ENCODE data around the gene TEKT2.

The TEKT2 gene

DNA sequence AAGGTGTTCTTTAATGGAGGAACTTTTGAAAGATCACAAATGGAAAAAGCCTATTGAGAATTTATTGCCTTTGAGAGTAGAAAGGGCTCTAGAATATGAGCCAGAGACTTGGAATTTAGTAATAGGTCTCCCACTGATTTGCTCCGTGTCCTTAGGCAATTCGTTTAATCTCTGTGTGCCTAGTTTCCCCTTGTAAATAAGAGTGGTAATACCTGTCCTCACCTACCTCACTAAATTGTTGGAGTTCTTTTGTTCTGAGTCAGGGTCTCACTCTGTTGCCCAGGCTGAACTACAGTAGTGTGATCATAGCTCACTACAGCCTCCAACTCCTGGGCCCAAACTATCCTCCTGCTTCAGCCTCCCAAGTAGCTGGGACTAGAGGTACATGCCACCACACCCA, 15.0 kb upstream of the TEKT2 start:
- Histone ChIP-seq H3K36me3 (ENCODE audit: control insufficient read depth in 2 of 2, insufficient read depth in 1 of 2, low read length in 2 of 2) (no peaks in the 10 kb centered on the region), H3K4me1 (ENCODE audit: control insufficient read depth, insufficient read depth, low read length) (no peaks in the 10 kb centered on the region), H3K27ac (ENCODE audit: extremely low read depth, low read depth, low read length) (no peak overlapping the region), H3K4me3 (ENCODE audit: low read depth, low read length) (no peak overlapping the region), H3K9me3 (ENCODE audit: control insufficient read depth, insufficient read depth, low read depth, low read length) (no peaks in the 10 kb centered on the region)
- ChIA-PET CTCF (interaction anchor here (0.8 to 1.2 kb wide), 2 partner anchors 10 to 11 kb away, joined by 3 to 4 read pairs; no protein-coding TSS in a partner anchor), POLR2A (no interaction called here)
- TF ChIP-seq, protein P1, sequence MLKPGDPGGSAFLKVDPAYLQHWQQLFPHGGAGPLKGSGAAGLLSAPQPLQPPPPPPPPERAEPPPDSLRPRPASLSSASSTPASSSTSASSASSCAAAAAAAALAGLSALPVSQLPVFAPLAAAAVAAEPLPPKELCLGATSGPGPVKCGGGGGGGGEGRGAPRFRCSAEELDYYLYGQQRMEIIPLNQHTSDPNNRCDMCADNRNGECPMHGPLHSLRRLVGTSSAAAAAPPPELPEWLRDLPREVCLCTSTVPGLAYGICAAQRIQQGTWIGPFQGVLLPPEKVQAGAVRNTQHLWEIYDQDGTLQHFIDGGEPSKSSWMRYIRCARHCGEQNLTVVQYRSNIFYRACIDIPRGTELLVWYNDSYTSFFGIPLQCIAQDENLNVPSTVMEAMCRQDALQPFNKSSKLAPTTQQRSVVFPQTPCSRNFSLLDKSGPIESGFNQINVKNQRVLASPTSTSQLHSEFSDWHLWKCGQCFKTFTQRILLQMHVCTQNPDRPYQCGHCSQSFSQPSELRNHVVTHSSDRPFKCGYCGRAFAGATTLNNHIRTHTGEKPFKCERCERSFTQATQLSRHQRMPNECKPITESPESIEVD (tag by site-specific recombination; IDR thresholded peaks at IDR 0.05): no peak
- TF ChIP-seq ZNF169 (tag by site-specific recombination; IDR thresholded peaks at IDR 0.05) (no peak), ZNF558 (tag by site-specific recombination; IDR thresholded peaks at IDR 0.05) (no peak), ZBTB20 (tag by site-specific recombination; IDR thresholded peaks at IDR 0.05) (no peak), ZNF121 (tag by site-specific recombination; IDR thresholded peaks at IDR 0.05) (no peak), ZNF548 (tag by site-specific recombination; IDR thresholded peaks at IDR 0.05) (no peak), SALL2 (tag by site-specific recombination; IDR thresholded peaks at IDR 0.05; ENCODE audit: borderline replicate concordance) (no peak), ZNF114 (tag by site-specific recombination; IDR thresholded peaks at IDR 0.05) (no peak), ZNF843 (tag by site-specific recombination; IDR thresholded peaks at IDR 0.05) (no peak), ZNF48 (tag by site-specific recombination; IDR thresholded peaks at IDR 0.05) (no peak), ZNF175 (tag by site-specific recombination; IDR thresholded peaks at IDR 0.05) (no peak), WT1 (tag by site-specific recombination; IDR thresholded peaks at IDR 0.05) (no peak), ZNF473 (tag by site-specific recombination; IDR thresholded peaks at IDR 0.05) (no peak), ZNF248 (tag by site-specific recombination; IDR thresholded peaks at IDR 0.05) (no peak), ZBTB7A (tag by site-specific recombination; IDR thresholded peaks at IDR 0.05; ENCODE audit: low read depth) (no peak), ZNF146 (tag by site-specific recombination; IDR thresholded peaks at IDR 0.05) (no peak), ZBTB17 (tag by site-specific recombination; IDR thresholded peaks at IDR 0.05) (no peak)
- TF ChIP-seq, protein P2, sequence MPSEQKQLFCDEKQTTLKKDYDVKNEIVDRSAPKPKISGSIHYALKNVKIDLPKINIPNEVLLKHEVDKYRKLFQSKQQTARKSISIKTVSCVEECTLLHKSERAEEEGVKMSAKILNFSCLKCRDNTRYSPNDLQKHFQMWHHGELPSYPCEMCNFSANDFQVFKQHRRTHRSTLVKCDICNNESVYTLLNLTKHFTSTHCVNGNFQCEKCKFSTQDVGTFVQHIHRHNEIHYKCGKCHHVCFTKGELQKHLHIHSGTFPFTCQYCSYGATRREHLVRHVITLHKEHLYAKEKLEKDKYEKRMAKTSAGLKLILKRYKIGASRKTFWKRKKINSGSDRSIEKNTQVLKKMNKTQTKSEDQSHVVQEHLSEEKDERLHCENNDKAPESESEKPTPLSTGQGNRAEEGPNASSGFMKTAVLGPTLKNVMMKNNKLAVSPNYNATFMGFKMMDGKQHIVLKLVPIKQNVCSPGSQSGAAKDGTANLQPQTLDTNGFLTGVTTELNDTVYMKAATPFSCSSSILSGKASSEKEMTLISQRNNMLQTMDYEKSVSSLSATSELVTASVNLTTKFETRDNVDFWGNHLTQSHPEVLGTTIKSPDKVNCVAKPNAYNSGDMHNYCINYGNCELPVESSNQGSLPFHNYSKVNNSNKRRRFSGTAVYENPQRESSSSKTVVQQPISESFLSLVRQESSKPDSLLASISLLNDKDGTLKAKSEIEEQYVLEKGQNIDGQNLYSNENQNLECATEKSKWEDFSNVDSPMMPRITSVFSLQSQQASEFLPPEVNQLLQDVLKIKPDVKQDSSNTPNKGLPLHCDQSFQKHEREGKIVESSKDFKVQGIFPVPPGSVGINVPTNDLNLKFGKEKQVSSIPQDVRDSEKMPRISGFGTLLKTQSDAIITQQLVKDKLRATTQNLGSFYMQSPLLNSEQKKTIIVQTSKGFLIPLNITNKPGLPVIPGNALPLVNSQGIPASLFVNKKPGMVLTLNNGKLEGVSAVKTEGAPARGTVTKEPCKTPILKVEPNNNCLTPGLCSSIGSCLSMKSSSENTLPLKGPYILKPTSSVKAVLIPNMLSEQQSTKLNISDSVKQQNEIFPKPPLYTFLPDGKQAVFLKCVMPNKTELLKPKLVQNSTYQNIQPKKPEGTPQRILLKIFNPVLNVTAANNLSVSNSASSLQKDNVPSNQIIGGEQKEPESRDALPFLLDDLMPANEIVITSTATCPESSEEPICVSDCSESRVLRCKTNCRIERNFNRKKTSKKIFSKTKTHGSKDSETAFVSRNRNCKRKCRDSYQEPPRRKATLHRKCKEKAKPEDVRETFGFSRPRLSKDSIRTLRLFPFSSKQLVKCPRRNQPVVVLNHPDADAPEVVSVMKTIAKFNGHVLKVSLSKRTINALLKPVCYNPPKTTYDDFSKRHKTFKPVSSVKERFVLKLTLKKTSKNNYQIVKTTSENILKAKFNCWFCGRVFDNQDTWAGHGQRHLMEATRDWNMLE (tag by site-specific recombination; conservative IDR thresholded peaks at IDR 0.05; ENCODE audit: low read depth): no peak
- TF ChIP-seq, protein P3, sequence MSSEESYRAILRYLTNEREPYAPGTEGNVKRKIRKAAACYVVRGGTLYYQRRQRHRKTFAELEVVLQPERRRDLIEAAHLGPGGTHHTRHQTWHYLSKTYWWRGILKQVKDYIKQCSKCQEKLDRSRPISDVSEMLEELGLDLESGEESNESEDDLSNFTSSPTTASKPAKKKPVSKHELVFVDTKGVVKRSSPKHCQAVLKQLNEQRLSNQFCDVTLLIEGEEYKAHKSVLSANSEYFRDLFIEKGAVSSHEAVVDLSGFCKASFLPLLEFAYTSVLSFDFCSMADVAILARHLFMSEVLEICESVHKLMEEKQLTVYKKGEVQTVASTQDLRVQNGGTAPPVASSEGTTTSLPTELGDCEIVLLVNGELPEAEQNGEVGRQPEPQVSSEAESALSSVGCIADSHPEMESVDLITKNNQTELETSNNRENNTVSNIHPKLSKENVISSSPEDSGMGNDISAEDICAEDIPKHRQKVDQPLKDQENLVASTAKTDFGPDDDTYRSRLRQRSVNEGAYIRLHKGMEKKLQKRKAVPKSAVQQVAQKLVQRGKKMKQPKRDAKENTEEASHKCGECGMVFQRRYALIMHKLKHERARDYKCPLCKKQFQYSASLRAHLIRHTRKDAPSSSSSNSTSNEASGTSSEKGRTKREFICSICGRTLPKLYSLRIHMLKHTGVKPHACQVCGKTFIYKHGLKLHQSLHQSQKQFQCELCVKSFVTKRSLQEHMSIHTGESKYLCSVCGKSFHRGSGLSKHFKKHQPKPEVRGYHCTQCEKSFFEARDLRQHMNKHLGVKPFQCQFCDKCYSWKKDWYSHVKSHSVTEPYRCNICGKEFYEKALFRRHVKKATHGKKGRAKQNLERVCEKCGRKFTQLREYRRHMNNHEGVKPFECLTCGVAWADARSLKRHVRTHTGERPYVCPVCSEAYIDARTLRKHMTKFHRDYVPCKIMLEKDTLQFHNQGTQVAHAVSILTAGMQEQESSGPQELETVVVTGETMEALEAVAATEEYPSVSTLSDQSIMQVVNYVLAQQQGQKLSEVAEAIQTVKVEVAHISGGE (tag by site-specific recombination; conservative IDR thresholded peaks at IDR 0.05; ENCODE audit: low read depth): no peak
- TF ChIP-seq, protein P4, sequence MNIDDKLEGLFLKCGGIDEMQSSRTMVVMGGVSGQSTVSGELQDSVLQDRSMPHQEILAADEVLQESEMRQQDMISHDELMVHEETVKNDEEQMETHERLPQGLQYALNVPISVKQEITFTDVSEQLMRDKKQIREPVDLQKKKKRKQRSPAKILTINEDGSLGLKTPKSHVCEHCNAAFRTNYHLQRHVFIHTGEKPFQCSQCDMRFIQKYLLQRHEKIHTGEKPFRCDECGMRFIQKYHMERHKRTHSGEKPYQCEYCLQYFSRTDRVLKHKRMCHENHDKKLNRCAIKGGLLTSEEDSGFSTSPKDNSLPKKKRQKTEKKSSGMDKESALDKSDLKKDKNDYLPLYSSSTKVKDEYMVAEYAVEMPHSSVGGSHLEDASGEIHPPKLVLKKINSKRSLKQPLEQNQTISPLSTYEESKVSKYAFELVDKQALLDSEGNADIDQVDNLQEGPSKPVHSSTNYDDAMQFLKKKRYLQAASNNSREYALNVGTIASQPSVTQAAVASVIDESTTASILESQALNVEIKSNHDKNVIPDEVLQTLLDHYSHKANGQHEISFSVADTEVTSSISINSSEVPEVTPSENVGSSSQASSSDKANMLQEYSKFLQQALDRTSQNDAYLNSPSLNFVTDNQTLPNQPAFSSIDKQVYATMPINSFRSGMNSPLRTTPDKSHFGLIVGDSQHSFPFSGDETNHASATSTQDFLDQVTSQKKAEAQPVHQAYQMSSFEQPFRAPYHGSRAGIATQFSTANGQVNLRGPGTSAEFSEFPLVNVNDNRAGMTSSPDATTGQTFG (tag by site-specific recombination; IDR thresholded peaks at IDR 0.05; ENCODE audit: borderline replicate concordance): no peak

All from HEK293 (cell line).